Astrocyte of the spinal cord (primary cell): ENCODE measurements around the gene ALK.

Source experiments
- DNase-seq: peaks from one replicate; pipeline ENCODE4 v3.0.0; 2011; ENCODE audit warnings: low read depth, low spot score
- H3K4me3 ChIP-seq: 2 replicates; pipeline ENCODE4 v1.5.1; 2011; ENCODE audit warnings: low read depth, mild to moderate bottlenecking, low read length, moderate library complexity
- CTCF ChIP-seq: IDR thresholded peaks from 2 replicates; pipeline ENCODE4 v1.5.1; 2012; ENCODE audit warnings: low read depth, mild to moderate bottlenecking, low read length, inconsistent platforms
- in situ Hi-C: cut with HindIII; loops from 2 replicates; pipeline ENCODE4 v1.10.0; 2017; ENCODE audit warnings: low sequenced_read_pairs

ALK gene

GRCh38 chr2:29206941-29207340 is 714.4 kb downstream of the ALK start:
- no peak for DNase-seq
- no peak overlapping the region for H3K4me3 ChIP-seq
- in situ Hi-C loops = no loop called here
- no peak for TF ChIP-seq CTCF

- in situ Hi-C loops = no loop called here
- TF ChIP-seq CTCF = no peak
- DNase-seq = no peak
- no peak overlapping the region for H3K4me3 ChIP-seq
Measured at GRCh38 chr2:29202819-29203495, 718.4 kb downstream of the ALK start.

- H3K4me3 ChIP-seq = no peak overlapping the region
- no peak for DNase-seq
- in situ Hi-C loops = no loop called here
- TF ChIP-seq CTCF = no peak
Measured at GRCh38 chr2:29201979-29202378, 719.4 kb downstream of the ALK start.

- TF ChIP-seq CTCF = peak; percentile 75
- DNase-seq = peak; percentile 49
- in situ Hi-C loops = no loop called here
- no peak overlapping the region for H3K4me3 ChIP-seq
Measured at GRCh38 chr2:29196792-29197788, 724.3 kb downstream of the ALK start.

- in situ Hi-C loops = no loop called here
- H3K4me3 ChIP-seq = no peak overlapping the region
- no peak for TF ChIP-seq CTCF
- DNase-seq = no peak
Measured at GRCh38 chr2:29195796-29196195, 725.6 kb downstream of the ALK start.

GRCh38 chr2:29193681-29194080 is 727.7 kb downstream of the ALK start:
- H3K4me3 ChIP-seq = no peak overlapping the region
- DNase-seq = no peak
- in situ Hi-C loops = no loop called here
- no peak for TF ChIP-seq CTCF
